PC-9 (cell line): ENCODE data around the gene CELF2.
"Not testable (repeated sequence)": the region's sequence is repeated elsewhere in the genome, so short reads cannot be mapped to it uniquely, and the experiment has no call there.

ENCODE experiments used
- EZH2 ChIP-seq: fragments of 200-600 bp; sonication (generic); IDR thresholded peaks from 2 replicates; pipeline ENCODE4 v1.8.0; 2017; ENCODE audit warnings: antibody characterized with exemption, low read depth
- TF ChIP-seq, protein P1 (sequence below): fragments of 200-600 bp; sonication (generic); conservative IDR thresholded peaks from 2 replicates; pipeline ENCODE4 v1.6.1; 2017; ENCODE audit warnings: mixed run types, antibody characterized with exemption, mild to moderate bottlenecking, moderate library complexity

DNA sequence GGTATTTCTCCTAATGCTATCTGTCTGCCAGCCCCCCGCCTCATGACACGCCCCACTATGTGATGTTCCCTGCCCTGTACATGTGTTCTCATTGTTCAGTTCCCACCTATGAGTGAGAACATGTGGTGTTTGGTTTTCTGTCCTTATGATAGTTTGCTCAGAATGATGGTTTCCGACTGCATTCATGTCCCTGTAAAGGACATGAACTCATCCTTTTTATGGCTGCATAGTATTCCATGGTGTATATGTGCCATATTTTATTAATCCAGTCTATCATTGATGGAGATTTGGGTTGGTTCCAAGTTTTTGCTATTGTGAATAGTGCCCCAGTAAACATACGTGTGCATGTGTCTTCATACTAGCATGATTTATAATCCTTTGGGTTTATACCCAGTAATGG lies 109.3 kb downstream of the CELF2 start:
- TF ChIP-seq EZH2 = not testable (repeated sequence)
- TF ChIP-seq, protein P1, sequence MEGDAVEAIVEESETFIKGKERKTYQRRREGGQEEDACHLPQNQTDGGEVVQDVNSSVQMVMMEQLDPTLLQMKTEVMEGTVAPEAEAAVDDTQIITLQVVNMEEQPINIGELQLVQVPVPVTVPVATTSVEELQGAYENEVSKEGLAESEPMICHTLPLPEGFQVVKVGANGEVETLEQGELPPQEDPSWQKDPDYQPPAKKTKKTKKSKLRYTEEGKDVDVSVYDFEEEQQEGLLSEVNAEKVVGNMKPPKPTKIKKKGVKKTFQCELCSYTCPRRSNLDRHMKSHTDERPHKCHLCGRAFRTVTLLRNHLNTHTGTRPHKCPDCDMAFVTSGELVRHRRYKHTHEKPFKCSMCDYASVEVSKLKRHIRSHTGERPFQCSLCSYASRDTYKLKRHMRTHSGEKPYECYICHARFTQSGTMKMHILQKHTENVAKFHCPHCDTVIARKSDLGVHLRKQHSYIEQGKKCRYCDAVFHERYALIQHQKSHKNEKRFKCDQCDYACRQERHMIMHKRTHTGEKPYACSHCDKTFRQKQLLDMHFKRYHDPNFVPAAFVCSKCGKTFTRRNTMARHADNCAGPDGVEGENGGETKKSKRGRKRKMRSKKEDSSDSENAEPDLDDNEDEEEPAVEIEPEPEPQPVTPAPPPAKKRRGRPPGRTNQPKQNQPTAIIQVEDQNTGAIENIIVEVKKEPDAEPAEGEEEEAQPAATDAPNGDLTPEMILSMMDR = not testable (repeated sequence)
